Panc1 (cell line): Measurements from ENCODE around the gene CD8A.
"Not testable (repeated sequence)": the region's sequence is repeated elsewhere in the genome, so short reads cannot be mapped to it uniquely, and the experiment has no call there.

ENCODE experiments used
- CTCF ChIP-seq: fragments of 450-650 bp; IDR thresholded peaks from 2 replicates; pipeline ENCODE4 v1.5.1; 2017; ENCODE audit warnings: mild to moderate bottlenecking
- POLR2AphosphoS5 ChIP-seq: IDR thresholded peaks from 2 replicates; pipeline ENCODE4 v1.6.1; 2012; ENCODE audit warnings: mild to moderate bottlenecking, low read depth, low read length, moderate library complexity
- SIN3A ChIP-seq: IDR thresholded peaks from 2 replicates; pipeline ENCODE4 v1.6.1; 2012; ENCODE audit warnings: low read depth, mild to moderate bottlenecking, low read length, moderate library complexity, borderline replicate concordance; ENCODE audit not compliant: insufficient read depth
- TCF7L2 ChIP-seq: IDR thresholded peaks from 2 replicates; pipeline ENCODE4 v1.6.1; 2011; ENCODE audit warnings: mild to moderate bottlenecking, low read depth, low read length, inconsistent platforms

GRCh38 chr2:86837714-86838113 lies 47.0 kb upstream of the CD8A start:
- not testable (repeated sequence) for TF ChIP-seq CTCF, POLR2AphosphoS5, SIN3A, TCF7L2
